H9 (cell line): Measurements from ENCODE around the gene RAD54L2. TPM values are rescaled to one million over a fixed set of nuclear protein-coding genes. Genes with fewer than 3 reads are reported as not detected.
A peak's percentile ranks its signal among the peaks of the same experiment; 100 is the strongest.

ENCODE experiments used
- DNase-seq: peaks from one replicate; pipeline ENCODE4 v3.0.0-alpha.2; 2017
- H2AFZ ChIP-seq: one replicate; pipeline ENCODE4 v1.6.1; 2013; ENCODE audit warnings: mild to moderate bottlenecking, low read length, control low read depth, moderate library complexity
- H2AK5ac ChIP-seq: 2 replicates; pipeline ENCODE4 v1.6.1; 2013; ENCODE audit warnings: low read length, control low read depth, mixed read lengths; ENCODE audit not compliant: insufficient read length
- H2BK120ac ChIP-seq: one replicate; pipeline ENCODE4 v1.6.1; 2013; ENCODE audit warnings: low read depth, mild to moderate bottlenecking, low read length, control low read depth, inconsistent platforms; ENCODE audit not compliant: poor library complexity, severe bottlenecking
- H2BK12ac ChIP-seq: 2 replicates; pipeline ENCODE4 v1.6.1; 2013; ENCODE audit warnings: low read length, control low read depth, mixed read lengths, low read depth; ENCODE audit not compliant: insufficient read length
- H2BK15ac ChIP-seq: 2 replicates; pipeline ENCODE4 v1.6.1; 2013; ENCODE audit warnings: low read depth, low read length, control low read depth
- H2BK20ac ChIP-seq: one replicate; pipeline ENCODE4 v1.6.1; 2013; ENCODE audit warnings: low read depth, mild to moderate bottlenecking, low read length, control low read depth, inconsistent platforms; ENCODE audit not compliant: poor library complexity, severe bottlenecking
- H2BK5ac ChIP-seq: 2 replicates; pipeline ENCODE4 v1.6.1; 2013; ENCODE audit warnings: low read length, control low read depth, mixed read lengths; ENCODE audit not compliant: insufficient read length
- H3K14ac ChIP-seq: 2 replicates; pipeline ENCODE4 v1.6.1; 2013; ENCODE audit warnings: low read length, control low read depth; ENCODE audit not compliant: insufficient read depth
- H3K18ac ChIP-seq: 2 replicates; pipeline ENCODE4 v1.6.1; 2013; ENCODE audit warnings: low read depth, mild to moderate bottlenecking, mixed read lengths, low read length, control low read depth; ENCODE audit not compliant: insufficient read length
- H3K23ac ChIP-seq: 2 replicates; pipeline ENCODE4 v1.6.1; 2013; ENCODE audit warnings: low read length, control low read depth, mixed read lengths, low read depth; ENCODE audit not compliant: insufficient read length
- H3K23me2 ChIP-seq: 2 replicates; pipeline ENCODE4 v1.6.1; 2013; ENCODE audit warnings: low read depth, mild to moderate bottlenecking, mixed read lengths, low read length, control low read depth; ENCODE audit not compliant: insufficient read length, poor library complexity, severe bottlenecking
- H3K27ac ChIP-seq: 2 replicates; pipeline ENCODE4 v1.5.1; 2013; ENCODE audit warnings: low read length, control low read depth, mixed read lengths, low read depth; ENCODE audit not compliant: insufficient read length
- H3K27me3 ChIP-seq: 2 replicates; pipeline ENCODE4 v1.6.1; 2013; ENCODE audit warnings: low read length, control low read depth, inconsistent platforms; ENCODE audit not compliant: insufficient read depth
- H3K4ac ChIP-seq: 2 replicates; pipeline ENCODE4 v1.6.1; 2013; ENCODE audit warnings: low read depth, mild to moderate bottlenecking, control low read depth, inconsistent platforms, low read length, moderate library complexity
- H3K4me1 ChIP-seq: 2 replicates; pipeline ENCODE4 v1.6.1; 2013; ENCODE audit warnings: low read length, control low read depth, inconsistent platforms; ENCODE audit not compliant: insufficient read depth
- H3K4me2 ChIP-seq: 2 replicates; pipeline ENCODE4 v1.6.1; 2013; ENCODE audit warnings: low read length, control low read depth, mixed read lengths; ENCODE audit not compliant: insufficient read length, insufficient read depth
- H3K56ac ChIP-seq: 2 replicates; pipeline ENCODE4 v1.6.1; 2013; ENCODE audit warnings: low read depth, mild to moderate bottlenecking, mixed read lengths, low read length, control low read depth; ENCODE audit not compliant: insufficient read length
- H3K79me1 ChIP-seq: 2 replicates; pipeline ENCODE4 v1.6.1; 2013; ENCODE audit warnings: low read depth, mild to moderate bottlenecking, moderate library complexity, low read length, control low read depth, inconsistent platforms; ENCODE audit not compliant: insufficient read depth, poor library complexity, severe bottlenecking
- H3K79me2 ChIP-seq: 2 replicates; pipeline ENCODE4 v1.6.1; 2013; ENCODE audit warnings: low read length, control low read depth, inconsistent platforms; ENCODE audit not compliant: insufficient read depth
- H3K9ac ChIP-seq: 2 replicates; pipeline ENCODE4 v1.6.1; 2013; ENCODE audit warnings: low read length, control low read depth, mixed read lengths; ENCODE audit not compliant: insufficient read length; ENCODE audit errors: extremely low read depth
- H3K9me3 ChIP-seq: one replicate; pipeline ENCODE4 v1.6.1; 2013; ENCODE audit warnings: low read depth, low read length, inconsistent platforms; ENCODE audit not compliant: control insufficient read depth
- H3T11ph ChIP-seq: one replicate; pipeline ENCODE4 v1.6.1; 2013; ENCODE audit warnings: mild to moderate bottlenecking, low read length, control low read depth, inconsistent platforms
- H4K20me1 ChIP-seq: one replicate; pipeline ENCODE4 v1.6.1; 2013; ENCODE audit not compliant: control insufficient read depth, insufficient read length, insufficient read depth
- H4K5ac ChIP-seq: 2 replicates; pipeline ENCODE4 v1.6.1; 2013; ENCODE audit warnings: low read depth, mild to moderate bottlenecking, mixed read lengths, low read length, control low read depth; ENCODE audit not compliant: insufficient read length
- H4K8ac ChIP-seq: replicated peaks from 2 replicates; pipeline ENCODE4 v1.6.1; 2013; ENCODE audit warnings: low read length, control low read depth, mixed read lengths, low read depth; ENCODE audit not compliant: insufficient read length
- H4K91ac ChIP-seq: 2 replicates; pipeline ENCODE4 v1.6.1; 2013; ENCODE audit warnings: low read depth, mild to moderate bottlenecking, moderate library complexity, mixed read lengths, low read length, control low read depth; ENCODE audit not compliant: insufficient read length
- H3K27ac Mint-ChIP-seq, 3 experiments: 2 replicates in 2 of 3; 3 replicates in 1 of 3; pipeline ENCODE4 v1.8.0; 2020 to 2021; ENCODE audit warnings: mixed read lengths in 3 of 3, mild to moderate bottlenecking in 1 of 3, moderate library complexity in 1 of 3
- H3K27me3 Mint-ChIP-seq: 2 replicates; pipeline ENCODE4 v1.8.0; 2021; ENCODE audit warnings: low read depth, mild to moderate bottlenecking, moderate library complexity, mixed read lengths
- H3K36me3 Mint-ChIP-seq, 3 experiments: 2 replicates in 2 of 3; 3 replicates in 1 of 3; pipeline ENCODE4 v1.8.0; 2020 to 2021; ENCODE audit warnings: low read depth in 3 of 3, mixed read lengths in 3 of 3; ENCODE audit not compliant: insufficient read depth in 1 of 3
- H3K4me1 Mint-ChIP-seq, 2 experiments: 2 replicates each; pipeline ENCODE4 v1.8.0; 2020; ENCODE audit warnings: mixed read lengths in 2 of 2
- H3K4me3 Mint-ChIP-seq, 2 experiments: 2 replicates in 1 of 2; 3 replicates in 1 of 2; pipeline ENCODE4 v1.8.0; 2020 to 2021; ENCODE audit warnings: mild to moderate bottlenecking in 2 of 2, mixed read lengths in 2 of 2, moderate library complexity in 1 of 2
- H3K9me3 Mint-ChIP-seq, 2 experiments: 2 replicates in 1 of 2; 3 replicates in 1 of 2; pipeline ENCODE4 v1.8.0; 2020; ENCODE audit warnings: mild to moderate bottlenecking in 2 of 2, mixed read lengths in 2 of 2, moderate library complexity in 1 of 2
- CTCF ChIP-seq: fragments of 200-600 bp; sonication (generic); conservative IDR thresholded peaks from 3 replicates; pipeline ENCODE4 v1.8.0; 2021; ENCODE audit warnings: antibody characterized with exemption, mild to moderate bottlenecking
- WGBS: extraction: QIAGEN DNeasy Blood & Tissue Kit; methylation state at CpG from one replicate; pipeline ENCODE4 v1.1.7; 2013; ENCODE audit warnings: missing lambda C conversion rate, low lambda C conversion rate, mixed read lengths; ENCODE audit not compliant: insufficient read length; ENCODE audit errors: extremely low coverage; 5-methylcytosine and 5-hydroxymethylcytosine counted together
- total RNA-seq: library from RNA; stranded (reverse); gene quantifications from 2 replicates; pipeline ENCODE4 v1.2.1, GENCODE V29; 2021

The RAD54L2 gene
- total RNA-seq, 1 experiment from 2014 or later: 40.7 TPM

- Histone ChIP-seq H3K27ac (no peak overlapping the region), H3K23me2 (peaks cover 5% of the 10 kb centered on the region), H2AK5ac (no peak overlapping the region), H4K5ac (no peak overlapping the region), H3K14ac (no peak overlapping the region), H4K20me1 (no peaks in the 10 kb centered on the region), H3K79me2 (peaks cover 11% of the 10 kb centered on the region; the same call in 1 of the 2 replicates), H2BK20ac (no peak overlapping the region), H3K9me3 (no peaks in the 10 kb centered on the region), H3K27me3 (no peaks in the 10 kb centered on the region), H2BK5ac (no peak overlapping the region), H3K18ac (no peak overlapping the region), H4K91ac (no peak overlapping the region), H3K4me1 (peaks cover 3% of the 10 kb centered on the region), H3K9ac (no peak overlapping the region), H2BK12ac (no peak overlapping the region), H2BK120ac (no peak overlapping the region), H3K56ac (no peak overlapping the region), H3K4me2 (no peak overlapping the region), H3K79me1 (peaks cover 10% of the 10 kb centered on the region), H3K4ac (no peak overlapping the region), H3T11ph (no peak overlapping the region), H2AFZ (no peak overlapping the region), H2BK15ac (no peak overlapping the region), H4K8ac (no peak overlapping the region), H3K23ac (no peak overlapping the region)
- H3K4me1 Mint-ChIP-seq: peaks cover 25 to 32% of the 10 kb centered on the region in 2 experiments
- H3K4me3 Mint-ChIP-seq: no peak overlapping the region
- no peak for TF ChIP-seq CTCF
- H3K27ac Mint-ChIP-seq: peak overlapping the region in 2 of 3 experiments; percentile 36 to 52; a peak in 4 of 7 replicates
- H3K9me3 Mint-ChIP-seq: no peaks in the 10 kb centered on the region
- no peaks in the 10 kb centered on the region for H3K27me3 Mint-ChIP-seq
- no CpG with 5 or more reads among the region's 3 CpGs for WGBS
- H3K36me3 Mint-ChIP-seq: peaks cover 3 to 32% (median 21%) of the 10 kb centered on the region in 3 experiments; a peak in 6 of 7 replicates
- DNase-seq: no peak
These were observed 5.7 kb downstream of the RAD54L2 start for GRCh38 chr3:51544011-51544775.
